HCT116 (cell line): ENCODE results near the gene RPL28. TPM values are rescaled to one million over a fixed set of nuclear protein-coding genes. Genes with fewer than 3 reads are reported as not detected.

ENCODE experiments used
- ATAC-seq: fragments of 200-7000 bp; cut with Tn5 transposase; 2 replicates; pipeline ENCODE4 v1.9.1; 2020; ENCODE audit warnings: mild to moderate bottlenecking, moderate library complexity
- BruUV-seq: library from RNA; stranded (reverse); fragments of 400-500 nt; replicated peaks from 2 replicates; lab custom pipeline; 2021; lab: Mats Ljungman, UMichigan
- CTCF ChIA-PET: fragments of 300-600 bp; sonication (Branson Sonifier 250); formaldehyde crosslinking; loops from one replicate; lab custom pipeline; 2021; ENCODE audit warnings: antibody characterized with exemption; lab: Charles Lee
- POLR2A ChIA-PET: fragments of 300-600, 350-600 bp; sonication (Branson Sonifier 250); formaldehyde crosslinking; loops from one replicate; lab custom pipeline; 2021; ENCODE audit warnings: antibody characterized with exemption; lab: Charles Lee
- RAD21 ChIA-PET, 2 experiments: fragments of 300-600 bp; sonication (Branson Sonifier 250); formaldehyde crosslinking; loops; one replicate each; lab custom pipeline; 2023; ENCODE audit warnings: low total read pairs in 2 of 2; ENCODE audit not compliant: uncharacterized antibody in 2 of 2, unreplicated experiment in 2 of 2, low non-redundant PET in 1 of 2; lab: Charles Lee
- DNase-seq: peaks from one replicate; pipeline ENCODE4 v3.0.0-alpha.2; 2010; ENCODE audit warnings: low read depth, low spot score
- H2AFZ ChIP-seq: fragments of 200-600 bp; shearing (Covaris generic), sonication (generic); 2 replicates; pipeline ENCODE4 v1.6.1; 2017; ENCODE audit warnings: low read depth, mixed run types, mixed read lengths, antibody characterized with exemption, low read length; ENCODE audit not compliant: poor library complexity, severe bottlenecking
- H3K27ac ChIP-seq: 2 replicates; pipeline ENCODE4 v1.5.1; 2012; ENCODE audit warnings: low read depth, low read length
- H3K27me3 ChIP-seq: fragments of 200-600 bp; sonication (generic); 2 replicates; pipeline ENCODE4 v1.6.1; 2016; ENCODE audit warnings: mixed run types, low read length, mixed read lengths; ENCODE audit not compliant: insufficient read depth
- H3K36me3 ChIP-seq, 2 experiments: fragments of 200-500 bp in 1 of 2; fragments of 200-600 bp in 1 of 2; sonication (Bioruptor generic) in 1 of 2; sonication (generic) in 1 of 2; 2 replicates each; pipeline versions ENCODE4 v1.5.1 to v1.6.1; 2014 to 2016; ENCODE audit warnings: low read length in 2 of 2, inconsistent platforms in 1 of 2, mixed read lengths in 1 of 2, mixed run types in 1 of 2; ENCODE audit not compliant: insufficient read depth in 2 of 2, control insufficient read depth in 1 of 2
- H3K4me1 ChIP-seq, 2 experiments: fragments of 200-600 bp in 1 of 2; sonication (generic) in 1 of 2; 2 replicates each; pipeline versions ENCODE4 v1.5.1 to v1.6.1; 2012 to 2017; ENCODE audit warnings: low read length in 2 of 2, inconsistent platforms in 1 of 2, mild to moderate bottlenecking in 1 of 2, mixed read lengths in 1 of 2, mixed run types in 1 of 2, moderate library complexity in 1 of 2; ENCODE audit not compliant: insufficient read depth in 2 of 2, control insufficient read depth in 1 of 2
- H3K4me2 ChIP-seq: fragments of 200-600 bp; sonication (generic); 2 replicates; pipeline ENCODE4 v1.6.1; 2017; ENCODE audit warnings: mixed run types, low read length, mixed read lengths
- H3K4me3 ChIP-seq, 2 experiments: fragments of 200-600 bp in 1 of 2; sonication (generic) in 1 of 2; replicated peaks in 1 of 2; 2 replicates each; pipeline ENCODE4 v1.5.1; 2011 to 2016; ENCODE audit warnings: low read length in 2 of 2, control low read depth in 1 of 2, low read depth in 1 of 2, mild to moderate bottlenecking in 1 of 2, mixed read lengths in 1 of 2, mixed run types in 1 of 2
- H3K79me2 ChIP-seq: fragments of 200-600 bp; sonication (generic); 2 replicates; pipeline ENCODE4 v1.6.1; 2017; ENCODE audit warnings: mild to moderate bottlenecking, mixed run types, low read length, moderate library complexity, mixed read lengths; ENCODE audit not compliant: insufficient read depth
- H3K9ac ChIP-seq: fragments of 200-600 bp; sonication (generic); 2 replicates; pipeline ENCODE4 v1.6.1; 2016; ENCODE audit warnings: low read length, mixed read lengths
- H3K9me2 ChIP-seq: fragments of 200-600 bp; sonication (generic), shearing (Covaris generic); 2 replicates; pipeline ENCODE4 v1.6.1; 2017; ENCODE audit warnings: mixed run types, mild to moderate bottlenecking, moderate library complexity; ENCODE audit not compliant: insufficient read depth
- H3K9me3 ChIP-seq, 2 experiments: fragments of 200-500 bp in 1 of 2; fragments of 200-600 bp in 1 of 2; sonication (Bioruptor generic) in 1 of 2; sonication (generic) in 1 of 2; 2 replicates each; pipeline ENCODE4 v1.6.1; 2014 to 2017; ENCODE audit warnings: low read length in 2 of 2, mixed read lengths in 2 of 2, inconsistent platforms in 1 of 2, low read depth in 1 of 2, mild to moderate bottlenecking in 1 of 2, mixed run types in 1 of 2, moderate library complexity in 1 of 2; ENCODE audit not compliant: control insufficient read depth in 1 of 2, insufficient read depth in 1 of 2
- H4K20me1 ChIP-seq: fragments of 200-600 bp; sonication (generic), shearing (Covaris generic); 2 replicates; pipeline ENCODE4 v1.6.1; 2017; ENCODE audit warnings: mixed run types, mild to moderate bottlenecking, moderate library complexity; ENCODE audit not compliant: insufficient read depth
- EGR1 ChIP-seq: IDR thresholded peaks from 2 replicates; pipeline ENCODE4 v1.6.1; 2012; ENCODE audit warnings: low read depth
- EZH2 ChIP-seq: fragments of 200-600 bp; sonication (generic); IDR thresholded peaks from 2 replicates; pipeline ENCODE4 v1.6.1; 2017; ENCODE audit warnings: antibody characterized with exemption, mixed run types
- EZH2phosphoT487 ChIP-seq: fragments of 200-600 bp; IDR thresholded peaks from 2 replicates; pipeline ENCODE4 v1.6.1; 2018; ENCODE audit warnings: antibody characterized with exemption, borderline replicate concordance
- JUND ChIP-seq: IDR thresholded peaks from 2 replicates; pipeline ENCODE4 v1.6.1; 2012
- POLR2A ChIP-seq: IDR thresholded peaks from 2 replicates; pipeline ENCODE4 v1.7.0; 2011; ENCODE audit warnings: borderline replicate concordance; ENCODE audit not compliant: insufficient read depth, insufficient read length; ENCODE audit errors: extremely low read depth
- POLR2AphosphoS5 ChIP-seq: IDR thresholded peaks from 2 replicates; pipeline ENCODE4 v1.6.1; 2011; ENCODE audit warnings: mild to moderate bottlenecking, low read depth, low read length, moderate library complexity
- RAD21 ChIP-seq: IDR thresholded peaks from 2 replicates; pipeline ENCODE4 v1.6.1; 2012; ENCODE audit warnings: low read depth, mild to moderate bottlenecking
- SIN3A ChIP-seq: IDR thresholded peaks from 2 replicates; pipeline ENCODE4 v1.6.1; 2012; ENCODE audit warnings: low read depth
- SP1 ChIP-seq: IDR thresholded peaks from 2 replicates; pipeline ENCODE4 v1.6.1; 2012; ENCODE audit warnings: low read depth
- SRF ChIP-seq: IDR thresholded peaks from 2 replicates; pipeline ENCODE4 v1.6.1; 2012; ENCODE audit warnings: low read depth
- TCF7L2 ChIP-seq: IDR thresholded peaks from 2 replicates; pipeline ENCODE4 v1.7.0; 2011; ENCODE audit warnings: borderline replicate concordance, inconsistent platforms; ENCODE audit not compliant: insufficient read depth, insufficient read length; ENCODE audit errors: extremely low read depth
- YY1 ChIP-seq: IDR thresholded peaks from 2 replicates; pipeline ENCODE4 v1.6.1; 2011; ENCODE audit warnings: low read length, low read depth, moderate library complexity, mild to moderate bottlenecking; ENCODE audit not compliant: insufficient replicate concordance; ENCODE audit errors: extremely low read depth
- ZFX ChIP-seq: fragments of 450-650 bp; IDR thresholded peaks from 2 replicates; pipeline ENCODE4 v1.6.1; 2017
- intact Hi-C: fragments of 100-400 bp; cut with micrococcal nuclease; formaldehyde crosslinking; loops from 2 replicates; pipeline ENCODE4 v1.10.0; 2022
- total RNA-seq: library from RNA; stranded (reverse); gene quantifications from one replicate; pipeline ENCODE4 v1.2.1, GENCODE V29; 2021; ENCODE audit not compliant: unreplicated experiment
- TF ChIP-seq, protein P1 (sequence below): IDR thresholded peaks from 2 replicates; pipeline ENCODE4 v1.6.1; 2012
- TF ChIP-seq, protein P2 (sequence below): IDR thresholded peaks from 2 replicates; pipeline ENCODE4 v1.6.1; 2012
- TF ChIP-seq, protein P3 (sequence below), 3 experiments: fragments of 200-600 bp in 1 of 3; sonication (generic) in 1 of 3; IDR thresholded peaks in 2 of 3; conservative IDR thresholded peaks in 1 of 3; 2 replicates each; pipeline ENCODE4 v1.5.1; 2012 to 2017; ENCODE audit warnings: low read depth in 2 of 3, low read length in 2 of 3, antibody characterized with exemption in 1 of 3, borderline replicate concordance in 1 of 3, control low read depth in 1 of 3, mild to moderate bottlenecking in 1 of 3, mixed read lengths in 1 of 3, mixed run types in 1 of 3, moderate library complexity in 1 of 3; ENCODE audit not compliant: insufficient read depth in 1 of 3

The RPL28 gene
- total RNA-seq, 1 experiment from 2014 or later, result 3,050 TPM

DNA sequence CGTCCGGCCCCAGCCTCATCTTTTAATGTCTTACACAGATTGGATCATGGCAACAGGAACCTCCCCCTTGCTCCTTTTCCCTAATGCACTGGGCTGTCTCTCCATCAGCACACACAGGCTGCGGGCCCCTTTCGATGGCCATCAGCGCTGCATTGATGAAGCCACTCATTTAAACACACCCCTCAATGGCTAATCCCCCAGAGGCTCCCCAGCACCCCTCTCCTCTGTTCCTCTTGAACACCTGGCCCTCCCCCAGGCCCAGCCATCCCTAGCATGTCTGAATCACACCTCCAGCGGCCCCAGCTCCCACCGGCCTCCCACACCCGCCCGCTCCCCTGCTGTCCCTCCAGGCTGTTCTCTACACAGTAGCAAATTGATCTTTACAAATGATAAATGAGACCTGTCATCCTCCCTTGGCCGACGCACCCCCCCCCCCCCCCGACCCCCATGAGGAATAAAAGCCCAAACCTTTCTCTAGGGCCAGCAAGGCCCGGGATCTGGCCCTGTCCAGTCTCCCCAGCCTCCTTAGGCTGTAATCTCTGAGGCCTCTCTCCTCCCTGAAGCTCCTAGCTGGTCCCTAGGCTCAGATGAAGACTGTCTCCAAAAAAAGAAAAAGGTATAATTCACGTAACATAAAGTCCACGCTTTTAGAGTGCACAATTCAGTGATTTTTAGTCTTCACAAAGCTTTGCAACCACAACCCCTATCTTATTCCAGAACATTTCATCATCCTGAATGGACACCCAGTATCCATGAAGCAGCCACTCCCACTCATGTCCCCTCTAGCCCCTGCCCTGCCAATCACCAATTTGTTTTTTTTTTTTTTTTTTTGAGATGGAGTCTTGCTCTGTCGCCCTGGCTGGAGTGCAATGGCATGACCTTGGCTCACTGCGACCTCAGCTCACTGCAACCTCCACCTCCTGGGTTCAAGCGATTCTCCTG lies 7.4 kb downstream of the RPL28 start:
- Histone ChIP-seq H3K4me2 (no peak overlapping the region), H4K20me1 (peaks cover 31% of the 10 kb centered on the region; the same call in 1 of the 2 replicates)
- no peak for ATAC-seq

DNA sequence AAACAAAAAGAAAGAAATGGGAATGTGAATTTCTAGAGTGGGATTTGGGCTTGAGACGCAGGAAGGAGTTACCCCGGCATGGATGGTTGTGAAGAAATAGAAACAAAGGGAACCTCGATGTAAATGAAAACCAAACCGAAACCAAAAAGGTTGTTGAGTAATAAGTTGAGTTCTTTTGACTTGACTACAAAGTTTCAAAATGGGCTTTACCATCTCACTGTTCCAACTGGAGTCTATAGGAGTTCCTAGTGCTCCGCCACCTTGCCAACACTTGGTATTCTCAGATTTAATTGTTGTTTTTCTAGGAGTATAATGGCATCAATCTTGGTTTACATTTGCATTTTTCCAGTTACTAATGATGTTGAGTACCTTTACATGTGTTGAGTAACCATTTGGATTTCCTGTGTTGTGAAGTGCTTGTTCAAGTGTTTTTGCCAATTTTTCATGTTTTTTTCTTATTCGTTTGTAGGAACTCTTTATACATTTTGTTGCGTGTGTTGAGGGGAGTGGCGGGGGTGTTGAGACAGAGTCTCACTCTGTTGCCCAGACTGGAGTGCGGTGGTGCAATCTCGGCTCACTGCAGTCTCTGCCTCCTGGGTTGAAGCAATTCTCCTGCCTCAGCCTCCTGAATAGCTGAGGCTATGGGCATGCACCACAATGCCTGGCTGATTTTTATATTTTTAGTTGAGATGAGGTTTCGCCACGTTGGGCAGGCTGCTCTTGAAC lies 12.6 kb downstream of the RPL28 start:
- H3K9me2 ChIP-seq, result no peaks in the 10 kb centered on the region
- H3K36me3 ChIP-seq, result peaks cover 22 to 24% of the 10 kb centered on the region in 2 experiments
- POLR2A ChIA-PET, result interaction anchor here (1.6 to 2.0 kb wide), 2 partner anchors 9 to 14 kb away, joined by 6 to 13 read pairs; partner anchors contain the start of genes TMEM238 and UBE2S
- peaks cover 16% of the 10 kb centered on the region; the same call in 1 of the 2 replicates for H4K20me1 ChIP-seq
- no peak overlapping the region for H3K27ac ChIP-seq
- ATAC-seq (no peak), DNase-seq (no peak)
- RAD21 ChIA-PET, result no interaction called here
- intact Hi-C loops, result no loop called here
- no peaks in the 10 kb centered on the region for H3K27me3 ChIP-seq
- no peak overlapping the region for H3K4me3 ChIP-seq
- H3K9me3 ChIP-seq, result no peaks in the 10 kb centered on the region
- H2AFZ ChIP-seq, result no peak overlapping the region
- CTCF ChIA-PET, result no interaction called here
- H3K4me1 ChIP-seq, result peaks cover 3 to 5% of the 10 kb centered on the region in 2 experiments; a peak in 2 of 4 replicates
- BruUV-seq, result no TSS peak
- H3K4me2 ChIP-seq, result no peak overlapping the region
- peaks cover 14% of the 10 kb centered on the region for H3K79me2 ChIP-seq
- no peak overlapping the region for H3K9ac ChIP-seq
- TF ChIP-seq SIN3A (no peak), EZH2 (no peak), JUND (no peak), POLR2A (no peak), YY1 (no peak), EGR1 (no peak)
- TF ChIP-seq, protein P1, sequence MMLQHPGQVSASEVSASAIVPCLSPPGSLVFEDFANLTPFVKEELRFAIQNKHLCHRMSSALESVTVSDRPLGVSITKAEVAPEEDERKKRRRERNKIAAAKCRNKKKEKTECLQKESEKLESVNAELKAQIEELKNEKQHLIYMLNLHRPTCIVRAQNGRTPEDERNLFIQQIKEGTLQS, result no peak
- TF ChIP-seq, protein P2, sequence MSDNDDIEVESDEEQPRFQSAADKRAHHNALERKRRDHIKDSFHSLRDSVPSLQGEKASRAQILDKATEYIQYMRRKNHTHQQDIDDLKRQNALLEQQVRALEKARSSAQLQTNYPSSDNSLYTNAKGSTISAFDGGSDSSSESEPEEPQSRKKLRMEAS, result no peak
- TF ChIP-seq, protein P3, sequence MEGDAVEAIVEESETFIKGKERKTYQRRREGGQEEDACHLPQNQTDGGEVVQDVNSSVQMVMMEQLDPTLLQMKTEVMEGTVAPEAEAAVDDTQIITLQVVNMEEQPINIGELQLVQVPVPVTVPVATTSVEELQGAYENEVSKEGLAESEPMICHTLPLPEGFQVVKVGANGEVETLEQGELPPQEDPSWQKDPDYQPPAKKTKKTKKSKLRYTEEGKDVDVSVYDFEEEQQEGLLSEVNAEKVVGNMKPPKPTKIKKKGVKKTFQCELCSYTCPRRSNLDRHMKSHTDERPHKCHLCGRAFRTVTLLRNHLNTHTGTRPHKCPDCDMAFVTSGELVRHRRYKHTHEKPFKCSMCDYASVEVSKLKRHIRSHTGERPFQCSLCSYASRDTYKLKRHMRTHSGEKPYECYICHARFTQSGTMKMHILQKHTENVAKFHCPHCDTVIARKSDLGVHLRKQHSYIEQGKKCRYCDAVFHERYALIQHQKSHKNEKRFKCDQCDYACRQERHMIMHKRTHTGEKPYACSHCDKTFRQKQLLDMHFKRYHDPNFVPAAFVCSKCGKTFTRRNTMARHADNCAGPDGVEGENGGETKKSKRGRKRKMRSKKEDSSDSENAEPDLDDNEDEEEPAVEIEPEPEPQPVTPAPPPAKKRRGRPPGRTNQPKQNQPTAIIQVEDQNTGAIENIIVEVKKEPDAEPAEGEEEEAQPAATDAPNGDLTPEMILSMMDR (IDR thresholded peaks at IDR 0.05 in 2 of 3, conservative IDR thresholded peaks at IDR 0.05 in 1 of 3; ENCODE audit: borderline replicate concordance in 1 of 3, insufficient read depth in 1 of 3, low read depth in 2 of 3, low read length in 2 of 3), result no peak

More for the DNA sequence above, 7.4 kb downstream of the RPL28 start:
- Histone ChIP-seq H3K36me3 (peaks cover 9 to 21% of the 10 kb centered on the region in 2 experiments), H2AFZ (no peak overlapping the region), H3K27ac (no peak overlapping the region), H3K4me1 (peaks cover 5 to 37% of the 10 kb centered on the region in 2 experiments), H3K9ac (no peak overlapping the region), H3K4me3 (no peak overlapping the region), H3K9me2 (no peaks in the 10 kb centered on the region), H3K79me2 (peaks cover 16% of the 10 kb centered on the region), H3K9me3 (no peaks in the 10 kb centered on the region), H3K27me3 (no peaks in the 10 kb centered on the region)
- ChIA-PET CTCF (no interaction called here), RAD21 (no interaction called here), POLR2A (interaction anchor here (0.6 to 2.8 kb wide), 5 partner anchors 9 to 20 kb away, joined by 3 to 17 read pairs (median 3); partner anchors contain the start of genes TMEM238 and UBE2S)
- DNase-seq, result no peak
- intact Hi-C loops, result no loop called here
- no TSS peak for BruUV-seq
- no peak for TF ChIP-seq POLR2AphosphoS5
- no peak for TF ChIP-seq ZFX
- no peak for TF ChIP-seq SIN3A
- TF ChIP-seq TCF7L2, result no peak
- no peak for TF ChIP-seq SP1
- TF ChIP-seq EZH2phosphoT487, result no peak
- TF ChIP-seq EGR1, result no peak
- no peak for TF ChIP-seq RAD21
- TF ChIP-seq SRF, result no peak
- TF ChIP-seq EZH2, result no peak
